Heart right ventricle (tissue), 16 donors: Measurements from ENCODE around the gene ROCK2. TPM values are rescaled to one million over a fixed set of nuclear protein-coding genes. Genes with fewer than 3 reads are reported as not detected.

ENCODE experiments used
- ATAC-seq, 8 donors: fragments of 200-7000 bp; cut with Tn5 transposase; one replicate each; pipeline ENCODE4 v1.9.1; 2020; ENCODE audit warnings: mild to moderate bottlenecking in 8 of 8, moderate library complexity in 8 of 8, moderate number of reproducible peaks in 1 of 8
- DNase-seq, 2 donors: peaks; one replicate each; pipeline ENCODE4 v3.0.0-alpha.2; 2020
- H3K27ac ChIP-seq, 10 donors: fragments of 200-600 bp; sonication (generic) in 2 of 10; one replicate each; pipeline versions ENCODE4 v1.5.0 to v1.8.0; 2020 to 2022; ENCODE audit warnings: mild to moderate bottlenecking in 3 of 10
- H3K27me3 ChIP-seq, 7 donors: fragments of 200-600 bp; one replicate each; pipeline ENCODE4 v1.8.0; 2021 to 2022; ENCODE audit warnings: mild to moderate bottlenecking in 2 of 7
- H3K36me3 ChIP-seq, 9 donors: fragments of 200-600 bp; sonication (generic) in 1 of 9; one replicate each; pipeline versions ENCODE4 v1.5.0 to v1.8.0; 2020 to 2022; ENCODE audit warnings: mild to moderate bottlenecking in 2 of 9
- H3K4me1 ChIP-seq, 9 donors: fragments of 200-600 bp; sonication (generic) in 1 of 9; one replicate each; pipeline versions ENCODE4 v1.5.0 to v1.8.0; 2020 to 2022; ENCODE audit warnings: mild to moderate bottlenecking in 4 of 9
- H3K4me3 ChIP-seq, 10 donors: fragments of 200-600 bp; sonication (generic) in 2 of 10; one replicate each; pipeline versions ENCODE4 v1.5.0 to v1.8.0; 2020 to 2022; ENCODE audit warnings: mild to moderate bottlenecking in 7 of 10, moderate library complexity in 2 of 10
- H3K9me3 ChIP-seq, 11 donors: fragments of 200-600 bp in 10 of 11; sonication (generic) in 2 of 11; one replicate each; pipeline versions ENCODE4 v1.5.0 to v1.8.0; 2013 to 2022; ENCODE audit warnings: mild to moderate bottlenecking in 2 of 11, control low read depth in 1 of 11, moderate library complexity in 1 of 11
- WGBS, 2 donors: extraction: QIAGEN DNeasy Blood & Tissue Kit; methylation state at CpG; one replicate each; pipeline ENCODE4 v1.1.7; 2013; ENCODE audit warnings: inconsistent platforms in 1 of 2; 5-methylcytosine and 5-hydroxymethylcytosine counted together
- intact Hi-C, 10 donors: fragments of 100-400 bp; cut with DNase I; formaldehyde crosslinking; loops; one replicate each; pipeline versions ENCODE4 v1.11.1 to v1.14.2; 2022
- polyA plus RNA-seq, 2 donors: library from polyadenylated mRNA; stranded (reverse); fragments of 200-250 nt; gene quantifications; one replicate each; pipeline ENCODE4 v1.2.3, GENCODE V29; 2013
- total RNA-seq, 10 donors: library from RNA; stranded (reverse); fragmentation: NEBNext Ultra II Directional in 3 of 10; extraction: Animal tissue kit (Norgen Biotek cat#: 25700) in 3 of 10; gene quantifications; one replicate each; pipeline versions ENCODE4 v1.2.1 to v1.2.4, GENCODE V29; 2021 to 2023
- TF ChIP-seq, protein P1 (sequence below), 9 donors: fragments of 200-600 bp; sonication (generic) in 2 of 9; IDR thresholded peaks; one replicate each; pipeline versions ENCODE4 v1.5.0 to v1.8.0; 2021 to 2022; ENCODE audit warnings: antibody characterized with exemption in 9 of 9, mild to moderate bottlenecking in 5 of 9, moderate library complexity in 1 of 9
- donor health status: Arrhythmogenic right ventricular cardiomyopathy.
- donor health status: ischemic (EF 13 %, LVEDD 7.1; RV severe dilation, severe dysfunction).
- donor health status: healthy with polysubstance abuse.
- donor health status: DM: no; HTN: yes; CAD: no.
- donor health status: DM: no; HTN: no; CAD: no.
- donor health status: ischemic (EF 25% LVEDD 6.9; RV normal size, moderate dysfunction).
- donor health status: ischemic (EF 25% LVEDD 5.7; RV mildly dilated, moderate dysfunction).
- donor health status: healthy.
- donor health status: DM: yes; HTN: yes; CAD: no.
- donor health status: Ischemic cardiomyopathy.
- donor health status: ischemic (EF 35%, LVEDD 5.7; RV mildly dilated, moderate dysfunction).
- donor health status: nonischemic (EF 11% LVEDD 7.7; RV severe dilation, severe dysfunction).
- donor health status: DM: yes; HTN: yes; CAD: no.
- donor health status: PGD.
- donor health status: ischemic (EF 29% LVEDD 5.4; RV normal size, mild dysfunction).
- donor health status: nonischemic (EF 23%, LVEDD 6.1; RV moderate dilation, normal function).

The ROCK2 gene
- total and polyA plus RNA-seq, 12 donors = 6.9 to 51.8 (median 36.5) TPM

DNA sequence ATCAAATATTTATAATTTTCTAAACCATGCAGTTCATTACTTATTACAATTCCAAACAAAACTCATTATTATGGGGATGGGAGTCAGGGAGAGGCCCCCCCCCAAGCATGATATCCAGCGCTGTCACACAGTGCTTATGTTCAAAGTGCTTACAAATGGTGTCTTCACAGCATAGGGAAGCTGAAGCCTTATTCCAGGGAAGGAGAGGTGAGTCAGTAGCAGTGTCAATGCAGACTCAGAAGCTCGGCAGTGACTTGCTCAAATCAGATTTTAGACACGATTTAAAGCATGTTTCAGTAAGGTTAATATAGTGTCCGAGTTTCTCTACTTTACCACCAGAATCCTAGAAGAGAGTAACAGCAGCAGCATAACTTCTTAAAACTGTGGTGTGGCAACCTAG lies 164.5 kb downstream of the ROCK2 start:
- Histone ChIP-seq H3K36me3 (peaks cover 0 to 73% (median 25%) of the 10 kb centered on the region in 9 donors), H3K27me3 (no peaks in the 10 kb centered on the region), H3K27ac (no peak overlapping the region), H3K9me3 (no peaks in the 10 kb centered on the region), H3K4me3 (no peak overlapping the region), H3K4me1 (peaks cover 0 to 23% (median 0%) of the 10 kb centered on the region in 9 donors)
- DNase-seq (no peak), ATAC-seq (no peak)
- 92% methylated on average over 4 of the region's 4 CpGs for WGBS, 2 donors
- TF ChIP-seq, protein P1, sequence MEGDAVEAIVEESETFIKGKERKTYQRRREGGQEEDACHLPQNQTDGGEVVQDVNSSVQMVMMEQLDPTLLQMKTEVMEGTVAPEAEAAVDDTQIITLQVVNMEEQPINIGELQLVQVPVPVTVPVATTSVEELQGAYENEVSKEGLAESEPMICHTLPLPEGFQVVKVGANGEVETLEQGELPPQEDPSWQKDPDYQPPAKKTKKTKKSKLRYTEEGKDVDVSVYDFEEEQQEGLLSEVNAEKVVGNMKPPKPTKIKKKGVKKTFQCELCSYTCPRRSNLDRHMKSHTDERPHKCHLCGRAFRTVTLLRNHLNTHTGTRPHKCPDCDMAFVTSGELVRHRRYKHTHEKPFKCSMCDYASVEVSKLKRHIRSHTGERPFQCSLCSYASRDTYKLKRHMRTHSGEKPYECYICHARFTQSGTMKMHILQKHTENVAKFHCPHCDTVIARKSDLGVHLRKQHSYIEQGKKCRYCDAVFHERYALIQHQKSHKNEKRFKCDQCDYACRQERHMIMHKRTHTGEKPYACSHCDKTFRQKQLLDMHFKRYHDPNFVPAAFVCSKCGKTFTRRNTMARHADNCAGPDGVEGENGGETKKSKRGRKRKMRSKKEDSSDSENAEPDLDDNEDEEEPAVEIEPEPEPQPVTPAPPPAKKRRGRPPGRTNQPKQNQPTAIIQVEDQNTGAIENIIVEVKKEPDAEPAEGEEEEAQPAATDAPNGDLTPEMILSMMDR (IDR thresholded peaks at IDR 0.05) = no peak
- intact Hi-C loops = no loop called here

DNA sequence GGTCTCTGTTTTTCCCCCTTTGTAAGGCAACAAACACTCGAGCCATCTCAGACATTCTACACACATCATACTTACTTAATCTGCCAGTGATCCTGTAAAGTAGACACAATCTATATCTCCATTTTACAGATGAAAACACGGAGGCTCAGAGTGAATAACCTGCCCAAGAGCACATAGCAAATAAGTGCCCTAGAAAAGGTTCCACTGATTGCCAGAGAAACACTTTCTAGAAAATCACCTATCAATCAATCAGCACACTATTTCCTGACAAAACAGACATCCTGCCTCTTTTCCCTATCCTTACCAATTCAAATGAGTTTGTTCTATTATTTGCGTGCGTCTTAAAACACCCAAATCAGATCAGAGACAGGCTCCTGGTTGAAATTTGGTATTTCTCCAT lies 165.2 kb downstream of the ROCK2 start:
- intact Hi-C loops = no loop called here
- DNase-seq (no peak), ATAC-seq (no peak)
- Histone ChIP-seq H3K27ac (no peak overlapping the region), H3K9me3 (no peaks in the 10 kb centered on the region), H3K27me3 (no peaks in the 10 kb centered on the region), H3K4me1 (peaks cover 0 to 28% (median 0%) of the 10 kb centered on the region in 9 donors), H3K36me3 (peaks cover 0 to 66% (median 25%) of the 10 kb centered on the region in 9 donors), H3K4me3 (no peak overlapping the region)
- TF ChIP-seq, protein P1 (IDR thresholded peaks at IDR 0.05) = no peak
- 77 to 80% methylated on average over 4 of the region's 4 CpGs for WGBS, 2 donors

DNA sequence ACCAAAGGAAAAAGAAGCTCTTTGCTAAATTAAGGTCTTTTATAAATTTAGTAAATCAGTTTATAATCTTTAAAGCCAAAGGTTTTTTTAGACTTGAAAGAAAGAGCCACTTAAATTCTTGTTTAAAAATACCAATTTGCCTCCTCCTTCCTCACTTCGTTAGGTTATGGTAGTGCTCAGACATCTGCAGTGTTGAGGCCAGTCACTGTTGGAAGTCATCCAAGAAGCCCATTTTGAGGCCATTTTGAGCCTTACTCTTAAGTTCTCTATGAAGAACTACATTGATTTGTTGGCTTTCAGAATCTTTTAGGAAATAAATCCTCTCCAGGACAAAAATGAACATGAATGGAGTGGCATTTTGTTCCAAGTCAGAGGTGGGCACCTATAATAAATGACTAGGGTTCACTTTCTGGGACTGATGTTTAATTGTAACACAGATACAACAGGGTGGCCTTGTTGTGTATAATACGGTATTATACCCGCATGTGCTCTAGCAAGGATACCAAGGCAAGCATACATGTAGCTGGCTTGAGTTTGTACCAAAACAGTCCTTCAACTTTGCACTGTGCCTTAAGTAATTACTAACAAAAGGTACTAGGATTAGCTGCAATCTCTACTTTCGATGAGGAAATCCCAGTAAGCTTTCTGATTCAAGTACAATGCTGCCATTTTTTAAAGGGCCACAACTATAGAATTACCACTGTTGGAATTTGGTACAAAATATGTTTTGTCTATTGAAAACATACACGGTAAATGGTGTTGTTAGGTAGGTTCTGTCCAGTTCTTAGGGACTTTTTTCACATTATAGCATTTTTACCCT lies 166.4 kb downstream of the ROCK2 start:
- Histone ChIP-seq H3K4me1 (peaks cover 0 to 28% (median 0%) of the 10 kb centered on the region in 9 donors), H3K36me3 (peaks cover 0 to 58% (median 19%) of the 10 kb centered on the region in 9 donors), H3K27me3 (no peaks in the 10 kb centered on the region), H3K9me3 (no peaks in the 10 kb centered on the region), H3K27ac (no peak overlapping the region), H3K4me3 (no peak overlapping the region)
- ATAC-seq (no peak), DNase-seq (no peak)
- TF ChIP-seq, protein P1 (IDR thresholded peaks at IDR 0.05) = no peak
- WGBS, 2 donors = 63 to 65% methylated on average over 5 of the region's 5 CpGs
- intact Hi-C loops = no loop called here

DNA sequence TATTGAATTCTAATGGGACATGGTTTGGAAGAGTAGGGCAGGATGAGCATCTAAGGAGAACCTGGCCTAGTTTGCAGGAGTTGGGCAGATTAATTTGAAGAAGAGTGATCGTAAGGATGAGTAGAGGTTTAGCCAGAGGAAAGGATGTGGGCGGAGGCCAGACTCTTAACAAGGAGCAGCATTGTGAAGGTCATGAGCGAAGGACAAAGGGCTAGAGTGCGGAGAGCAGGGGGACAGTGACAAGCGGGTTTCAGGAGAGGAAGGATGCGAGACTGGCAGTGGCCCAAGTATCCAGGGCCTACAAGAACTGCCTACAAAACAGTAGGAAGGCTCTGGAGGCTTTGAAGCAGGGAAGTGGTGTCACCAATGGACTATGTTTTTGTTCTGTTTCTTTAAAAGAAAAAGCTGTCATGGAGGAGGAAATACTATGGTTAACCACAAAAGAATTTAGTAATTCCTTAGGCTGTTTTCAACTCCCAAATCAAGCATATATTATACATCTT lies 169.1 kb downstream of the ROCK2 start:
- ATAC-seq = peak in 6 of 8 donors; percentile 22 to 52 (median 36)

More for the DNA sequence above, 169.1 kb downstream of the ROCK2 start:
- WGBS, 2 donors = 67 to 76% methylated on average over 6 of the region's 6 CpGs
- Histone ChIP-seq H3K4me1 (peaks cover 0 to 28% (median 0%) of the 10 kb centered on the region in 9 donors), H3K9me3 (no peaks in the 10 kb centered on the region), H3K36me3 (peaks cover 0 to 37% (median 6%) of the 10 kb centered on the region in 9 donors), H3K27ac (peak overlapping the region in 2 of 10 donors; percentile 18 to 38), H3K27me3 (no peaks in the 10 kb centered on the region), H3K4me3 (no peak overlapping the region)
- intact Hi-C loops = no loop called here
- TF ChIP-seq, protein P1 (IDR thresholded peaks at IDR 0.05) = no peak
- DNase-seq = no peak
